ENCODE data around the gene DSTN.

DNA sequence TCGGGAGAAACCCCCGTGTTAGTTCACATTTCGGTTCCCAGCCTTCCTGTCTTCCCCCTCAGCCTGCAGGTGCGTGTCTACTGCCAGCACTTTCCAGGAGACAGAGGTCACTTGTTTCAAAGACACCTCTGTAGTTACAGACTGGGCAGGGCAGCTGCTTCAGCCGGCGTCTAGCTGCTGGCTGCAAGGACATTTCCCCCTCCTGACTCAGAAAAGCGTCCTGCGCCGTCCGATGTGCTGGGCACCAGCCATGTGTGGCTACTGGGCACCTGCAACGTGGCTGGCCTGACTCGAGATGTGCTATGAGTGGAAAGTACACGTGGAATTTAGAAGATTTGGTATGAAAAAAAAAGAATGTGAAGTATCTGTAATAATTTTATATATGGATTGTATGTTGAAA lies 74.6 kb downstream of the DSTN start:
- no peak for TF ChIP-seq FOXK2 (IDR thresholded peaks at IDR 0.05)
- TF ChIP-seq BHLHE40 (IDR thresholded peaks at IDR 0.05; ENCODE audit: borderline replicate concordance), result no peak
- TF ChIP-seq ZNF384 (IDR thresholded peaks at IDR 0.05), result no peak
